Smooth muscle cell (in vitro differentiated cells): Measurements from ENCODE around the gene USP13. TPM values are rescaled to one million over a fixed set of nuclear protein-coding genes. Genes with fewer than 3 reads are reported as not detected.
"Not testable (repeated sequence)": the region's sequence is repeated elsewhere in the genome, so short reads cannot be mapped to it uniquely, and the experiment has no call there.

Source experiments
- DNase-seq: peaks from one replicate; lab custom pipeline; 2025; ENCODE audit not compliant: unreplicated experiment; lab: John Stamatoyannopoulos, UW
- H2AFZ ChIP-seq: fragments of 200-600 bp; sonication (generic); 2 replicates; pipeline ENCODE4 v1.6.0; 2016; ENCODE audit warnings: antibody characterized with exemption, low read depth, mild to moderate bottlenecking
- H3F3A ChIP-seq: fragments of 200-600 bp; sonication (generic); 2 replicates; pipeline ENCODE4 v1.6.0; 2017; ENCODE audit warnings: antibody characterized with exemption, low read depth
- H3K27ac ChIP-seq: fragments of 200-600 bp; sonication (generic); 2 replicates; pipeline ENCODE4 v1.5.1; 2016; ENCODE audit warnings: low read depth, mild to moderate bottlenecking
- H3K27me3 ChIP-seq: fragments of 200-600 bp; sonication (generic); 2 replicates; pipeline ENCODE4 v1.6.1; 2016; ENCODE audit warnings: low read depth, mild to moderate bottlenecking
- H3K36me3 ChIP-seq: fragments of 200-600 bp; sonication (generic); 2 replicates; pipeline ENCODE4 v1.5.1; 2016; ENCODE audit warnings: low read depth
- H3K4me1 ChIP-seq: fragments of 200-600 bp; sonication (generic); 2 replicates; pipeline ENCODE4 v1.5.1; 2016; ENCODE audit warnings: low read depth
- H3K4me2 ChIP-seq: fragments of 200-600 bp; sonication (generic); 2 replicates; pipeline ENCODE4 v1.6.0; 2016; ENCODE audit warnings: mild to moderate bottlenecking
- H3K4me3 ChIP-seq: fragments of 200-600 bp; sonication (generic); 2 replicates; pipeline ENCODE4 v1.5.1; 2016; ENCODE audit warnings: mild to moderate bottlenecking
- H3K79me2 ChIP-seq: fragments of 200-600 bp; sonication (generic); 2 replicates; pipeline ENCODE4 v1.6.0; 2016; ENCODE audit warnings: low read depth, mild to moderate bottlenecking
- H3K9ac ChIP-seq: fragments of 200-600 bp; sonication (generic); 2 replicates; pipeline ENCODE4 v1.6.0; 2016; ENCODE audit warnings: low read depth
- H3K9me3 ChIP-seq: fragments of 200-600 bp; sonication (generic); replicated peaks from 2 replicates; pipeline ENCODE4 v1.5.1; 2016; ENCODE audit warnings: low read depth
- H4K20me1 ChIP-seq: fragments of 200-600 bp; sonication (generic); 2 replicates; pipeline ENCODE4 v1.6.0; 2016; ENCODE audit warnings: low read depth
- WGBS: methylation state at CpG from one replicate; pipeline ENCODE4 v1.1.7; 2016; ENCODE audit warnings: low lambda C conversion rate; 5-methylcytosine and 5-hydroxymethylcytosine counted together
- polyA plus RNA-seq: library from polyadenylated mRNA; unstranded; fragments of >200 nt; fragmentation: Nextera tagmentation; extraction: Ambion mirVana; gene quantifications from 2 replicates; pipeline ENCODE4 v1.2.1, GENCODE V29; 2016
- total RNA-seq: library from RNA; depleted of rRNA; stranded (reverse); fragments of >200 nt; gene quantifications from 2 replicates; pipeline ENCODE4 v1.2.3, GENCODE V29; 2014
- TF ChIP-seq, protein P1 (sequence below): fragments of 200-600 bp; sonication (generic); IDR thresholded peaks from 2 replicates; pipeline ENCODE4 v1.5.1; 2017; ENCODE audit warnings: borderline replicate concordance, mild to moderate bottlenecking, antibody characterized with exemption; ENCODE audit not compliant: insufficient read depth, poor library complexity, severe bottlenecking

The USP13 gene
- total and polyA plus RNA-seq, 2 experiments from 2014 or later, result 2.0 to 3.2 TPM

DNA sequence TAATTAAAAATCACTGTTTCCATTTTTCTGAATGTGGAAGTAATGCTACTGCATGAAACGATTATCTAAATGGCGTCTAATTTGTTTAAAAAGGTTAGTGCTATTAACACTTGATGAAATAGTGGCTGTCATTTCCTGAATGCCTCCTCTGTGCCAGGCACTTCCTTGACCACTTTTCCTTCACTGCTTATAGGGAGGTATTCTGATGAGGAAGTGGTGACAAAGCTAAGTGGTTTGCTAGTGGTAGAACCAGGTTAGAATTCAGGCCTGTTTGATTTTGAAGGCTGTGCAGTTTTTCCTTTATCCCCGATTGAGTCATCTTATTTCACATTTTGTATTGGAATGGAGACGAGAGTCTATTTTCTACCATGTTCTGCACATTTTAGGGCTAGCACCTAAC is 119.0 kb downstream of the USP13 start:
- Histone ChIP-seq H3K9ac (no peak overlapping the region), H3K9me3 (no peaks in the 10 kb centered on the region), H3K79me2 (no peaks in the 10 kb centered on the region), H2AFZ (no peak overlapping the region), H3K36me3 (no peaks in the 10 kb centered on the region), H3K27ac (no peak overlapping the region), H3K4me2 (no peak overlapping the region), H4K20me1 (no peaks in the 10 kb centered on the region), H3F3A (no peaks in the 10 kb centered on the region), H3K4me1 (no peaks in the 10 kb centered on the region), H3K4me3 (no peak overlapping the region), H3K27me3 (no peaks in the 10 kb centered on the region)
- WGBS, result 86% methylated on average over 4 of the region's 4 CpGs
- TF ChIP-seq, protein P1, sequence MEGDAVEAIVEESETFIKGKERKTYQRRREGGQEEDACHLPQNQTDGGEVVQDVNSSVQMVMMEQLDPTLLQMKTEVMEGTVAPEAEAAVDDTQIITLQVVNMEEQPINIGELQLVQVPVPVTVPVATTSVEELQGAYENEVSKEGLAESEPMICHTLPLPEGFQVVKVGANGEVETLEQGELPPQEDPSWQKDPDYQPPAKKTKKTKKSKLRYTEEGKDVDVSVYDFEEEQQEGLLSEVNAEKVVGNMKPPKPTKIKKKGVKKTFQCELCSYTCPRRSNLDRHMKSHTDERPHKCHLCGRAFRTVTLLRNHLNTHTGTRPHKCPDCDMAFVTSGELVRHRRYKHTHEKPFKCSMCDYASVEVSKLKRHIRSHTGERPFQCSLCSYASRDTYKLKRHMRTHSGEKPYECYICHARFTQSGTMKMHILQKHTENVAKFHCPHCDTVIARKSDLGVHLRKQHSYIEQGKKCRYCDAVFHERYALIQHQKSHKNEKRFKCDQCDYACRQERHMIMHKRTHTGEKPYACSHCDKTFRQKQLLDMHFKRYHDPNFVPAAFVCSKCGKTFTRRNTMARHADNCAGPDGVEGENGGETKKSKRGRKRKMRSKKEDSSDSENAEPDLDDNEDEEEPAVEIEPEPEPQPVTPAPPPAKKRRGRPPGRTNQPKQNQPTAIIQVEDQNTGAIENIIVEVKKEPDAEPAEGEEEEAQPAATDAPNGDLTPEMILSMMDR, result no peak
- no peak for DNase-seq

DNA sequence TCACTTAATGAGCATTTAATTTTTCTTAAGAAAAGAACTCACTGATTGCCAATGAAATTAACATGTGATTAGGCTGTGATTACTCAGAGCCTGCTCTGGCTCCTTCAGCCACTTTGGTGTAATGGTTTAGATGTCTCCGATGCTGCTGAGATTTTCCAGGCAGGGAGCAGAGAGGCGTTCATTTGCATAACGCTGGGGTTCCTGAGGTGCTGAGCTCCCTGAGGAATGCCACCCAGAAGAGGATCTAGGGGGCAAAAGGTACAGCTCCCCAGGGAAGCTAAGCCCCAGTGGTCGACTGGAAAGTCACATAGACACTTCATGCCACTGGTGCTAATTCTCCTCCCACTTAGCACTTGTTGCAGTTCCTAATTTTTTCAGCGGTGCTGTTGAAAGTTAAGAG is 119.5 kb downstream of the USP13 start:
- Histone ChIP-seq H3K9ac (no peak overlapping the region), H3K79me2 (no peaks in the 10 kb centered on the region), H3K4me3 (no peak overlapping the region), H3F3A (no peaks in the 10 kb centered on the region), H4K20me1 (no peaks in the 10 kb centered on the region), H3K27ac (no peak overlapping the region), H3K36me3 (no peaks in the 10 kb centered on the region), H3K9me3 (no peaks in the 10 kb centered on the region), H3K27me3 (no peaks in the 10 kb centered on the region), H3K4me2 (no peak overlapping the region), H3K4me1 (no peaks in the 10 kb centered on the region), H2AFZ (no peak overlapping the region)
- whole genome bisulfite sequencing, result 59% methylated on average over 5 of the region's 5 CpGs
- no peak for DNase-seq
- TF ChIP-seq, protein P1, result no peak

DNA sequence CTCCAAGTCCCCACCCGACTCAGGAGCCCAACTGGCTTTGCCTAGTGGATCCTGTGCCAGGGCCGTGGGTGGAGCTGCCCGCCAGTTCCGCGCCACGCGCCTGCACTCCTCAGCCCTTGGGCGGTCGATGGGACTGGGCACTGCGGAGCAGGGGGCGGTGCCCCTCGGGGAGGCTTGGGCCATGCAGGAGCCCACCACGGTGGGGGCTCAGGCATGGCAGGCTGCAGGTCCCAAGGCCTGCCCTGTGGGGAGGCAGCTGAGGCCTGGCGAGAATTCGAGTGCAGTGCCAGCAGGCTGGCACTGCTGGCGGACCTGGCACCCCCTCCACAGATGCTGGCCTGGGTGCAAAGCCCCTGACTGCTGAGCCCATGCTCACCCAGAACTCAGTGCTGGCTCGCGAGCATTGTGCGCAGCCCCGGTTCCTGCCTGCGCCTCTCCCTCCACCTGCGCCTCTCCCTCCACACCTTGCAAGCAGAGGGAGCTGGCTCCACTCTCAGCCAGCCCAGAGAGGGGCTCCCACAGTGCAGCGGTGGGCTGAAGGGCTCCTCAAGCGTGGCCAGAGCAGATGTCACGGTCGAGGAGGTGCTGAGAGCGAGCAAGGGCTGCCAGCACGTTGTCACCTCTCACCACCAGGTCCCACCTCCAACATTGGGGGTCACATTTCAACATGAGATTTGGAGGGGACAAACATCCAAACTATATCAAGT is 122.7 kb downstream of the USP13 start:
- no peak for DNase-seq

DNA sequence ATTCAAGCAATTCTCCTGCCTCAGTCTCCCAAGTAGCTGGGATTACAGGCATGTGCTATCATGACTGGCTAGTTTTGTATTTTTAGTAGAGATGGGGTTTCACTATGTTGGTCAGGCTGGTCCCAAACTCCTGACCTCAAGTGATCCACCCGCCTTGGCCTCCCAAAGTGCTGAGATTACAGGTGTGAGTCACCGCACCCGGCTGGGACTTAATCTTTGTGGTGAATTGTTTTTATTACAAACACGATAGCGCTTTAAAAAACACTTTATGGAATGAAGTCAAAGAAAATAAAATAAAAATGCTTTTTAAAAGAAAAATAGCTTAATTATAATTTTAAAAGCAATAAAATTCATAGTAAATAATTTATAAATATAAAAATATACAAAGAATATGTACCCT is 130.0 kb downstream of the USP13 start:
- 60% methylated on average over 5 of the region's 5 CpGs for WGBS
- H3K79me2 ChIP-seq, H2AFZ ChIP-seq, H3K4me2 ChIP-seq, H4K20me1 ChIP-seq, H3K9ac ChIP-seq, DNase-seq, H3K4me3 ChIP-seq, H3K36me3 ChIP-seq, H3K4me1 ChIP-seq, H3K9me3 ChIP-seq, H3K27me3 ChIP-seq, H3K27ac ChIP-seq, H3F3A ChIP-seq: not testable (repeated sequence)

More for the DNA sequence above, 122.7 kb downstream of the USP13 start:
- Histone ChIP-seq H3K4me2 (no peak overlapping the region), H3K27me3 (no peaks in the 10 kb centered on the region), H4K20me1 (no peaks in the 10 kb centered on the region), H3K9me3 (no peaks in the 10 kb centered on the region), H3K27ac (no peak overlapping the region), H3K4me1 (no peaks in the 10 kb centered on the region), H3K79me2 (no peaks in the 10 kb centered on the region), H3F3A (no peaks in the 10 kb centered on the region), H3K9ac (no peak overlapping the region), H3K4me3 (no peak overlapping the region), H2AFZ (no peak overlapping the region), H3K36me3 (no peaks in the 10 kb centered on the region)
- 98% methylated on average over 28 of the region's 28 CpGs for WGBS
- TF ChIP-seq, protein P1, result no peak
